SJCRH30 (cell line): ENCODE measurements around the gene SLC35F4. TPM values are rescaled to one million over a fixed set of nuclear protein-coding genes. Genes with fewer than 3 reads are reported as not detected.
"Not testable (repeated sequence)": the region's sequence is repeated elsewhere in the genome, so short reads cannot be mapped to it uniquely, and the experiment has no call there.

Experiments used
- DNase-seq, 2 experiments: peaks; one replicate each; pipeline ENCODE4 v3.0.0-alpha.2; 2015 to 2020
- H3K27ac ChIP-seq: fragments of 250-450 bp; sonication (Bioruptor Pico); 2 replicates; pipeline ENCODE4 v1.5.1; 2020; ENCODE audit warnings: mild to moderate bottlenecking, moderate library complexity
- H3K27me3 ChIP-seq: fragments of 250-450 bp; sonication (Bioruptor Pico); 2 replicates; pipeline ENCODE4 v1.5.1; 2020; ENCODE audit warnings: mild to moderate bottlenecking, moderate library complexity
- H3K36me3 ChIP-seq: fragments of 250-450 bp; sonication (Bioruptor Pico); 2 replicates; pipeline ENCODE4 v1.5.1; 2020; ENCODE audit warnings: mild to moderate bottlenecking, moderate library complexity
- H3K4me1 ChIP-seq: fragments of 250-450 bp; sonication (Bioruptor Pico); 2 replicates; pipeline ENCODE4 v1.5.1; 2020; ENCODE audit warnings: mild to moderate bottlenecking, moderate library complexity
- H3K4me3 ChIP-seq: fragments of 250-450 bp; sonication (Bioruptor Pico); 2 replicates; pipeline ENCODE4 v1.5.1; 2020; ENCODE audit warnings: mild to moderate bottlenecking, moderate library complexity
- H3K9me3 ChIP-seq: fragments of 250-450 bp; sonication (Bioruptor Pico); replicated peaks from 2 replicates; pipeline ENCODE4 v1.5.1; 2020; ENCODE audit warnings: mild to moderate bottlenecking, moderate library complexity
- total RNA-seq: library from RNA; depleted of rRNA; stranded (reverse); fragments of >200 nt; shearing (Covaris generic); gene quantifications from 2 replicates; pipeline ENCODE4 v1.2.3, GENCODE V29; 2014

SLC35F4 gene
- total RNA-seq, 1 experiment from 2014 or later, result not detected

DNA sequence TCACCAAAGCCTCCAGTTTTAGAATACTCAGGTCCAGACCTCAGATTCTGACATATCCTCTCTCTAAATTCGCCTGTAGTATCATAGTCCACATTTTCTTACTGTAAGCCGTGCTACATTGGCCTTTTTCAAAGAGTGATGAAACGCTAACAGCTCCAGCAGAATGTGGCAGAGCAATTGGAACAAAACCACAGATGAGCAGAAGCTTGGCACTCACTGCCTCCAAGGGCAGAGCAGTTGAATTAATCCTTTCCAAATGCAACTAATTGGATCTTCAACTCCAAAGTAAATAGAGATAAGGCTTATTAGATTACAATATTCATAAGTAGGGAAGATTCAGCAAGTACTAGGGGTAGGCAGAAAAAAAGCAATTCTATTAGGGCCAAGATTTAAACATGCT lies 128.3 kb downstream of the SLC35F4 start:
- Histone ChIP-seq H3K9me3 (no peaks in the 10 kb centered on the region), H3K4me3 (no peak overlapping the region), H3K36me3 (no peaks in the 10 kb centered on the region), H3K4me1 (no peaks in the 10 kb centered on the region), H3K27me3 (no peaks in the 10 kb centered on the region), H3K27ac (no peak overlapping the region)
- DNase-seq, result no peak

DNA sequence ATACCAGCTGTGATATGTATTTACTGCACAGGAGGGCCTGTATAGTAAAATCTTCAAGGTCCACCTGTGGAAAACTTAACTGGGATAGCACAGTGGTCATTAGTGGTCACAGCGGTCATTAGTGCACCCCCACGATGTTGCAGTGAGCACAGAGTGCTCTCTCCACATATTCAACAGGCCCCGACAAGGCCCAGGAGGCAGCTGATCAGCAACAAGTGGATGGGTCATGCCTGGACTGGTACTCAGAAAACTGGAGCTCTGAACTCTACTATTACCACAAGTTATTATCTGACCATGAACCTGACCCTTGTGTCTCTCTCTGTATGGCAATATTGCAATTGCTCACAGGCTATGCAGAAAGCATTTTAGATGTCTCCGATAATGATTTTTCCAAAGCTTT lies 129.5 kb downstream of the SLC35F4 start:
- no peaks in the 10 kb centered on the region for H3K36me3 ChIP-seq
- DNase-seq, result no peak
- H3K4me1 ChIP-seq, result no peaks in the 10 kb centered on the region
- H3K27ac ChIP-seq, result no peak overlapping the region
- no peak overlapping the region for H3K4me3 ChIP-seq
- H3K27me3 ChIP-seq, result no peaks in the 10 kb centered on the region
- no peaks in the 10 kb centered on the region for H3K9me3 ChIP-seq

DNA sequence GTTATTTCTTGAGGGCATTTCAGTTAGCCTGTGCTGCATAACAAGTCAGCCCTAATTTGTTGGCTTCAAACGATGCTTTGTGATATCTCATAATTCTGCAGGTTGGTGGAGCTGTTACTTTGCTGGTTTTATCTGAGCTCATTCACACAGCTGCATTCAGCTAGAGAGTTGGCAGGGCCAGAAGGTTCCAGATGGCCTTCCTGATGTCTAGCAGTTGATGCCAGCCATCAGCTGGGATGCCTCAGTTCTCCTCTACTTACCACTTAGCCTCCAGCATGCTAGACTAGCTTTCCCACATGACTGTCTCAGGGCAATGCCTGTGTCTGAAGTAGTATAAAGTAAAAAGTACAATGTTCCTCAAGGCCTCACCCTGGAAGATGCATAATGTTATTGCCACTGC lies 130.6 kb downstream of the SLC35F4 start:
- H3K4me3 ChIP-seq, result no peak overlapping the region
- no peak overlapping the region for H3K27ac ChIP-seq
- no peaks in the 10 kb centered on the region for H3K9me3 ChIP-seq
- no peaks in the 10 kb centered on the region for H3K4me1 ChIP-seq
- no peak for DNase-seq
- no peaks in the 10 kb centered on the region for H3K36me3 ChIP-seq
- H3K27me3 ChIP-seq, result no peaks in the 10 kb centered on the region

DNA sequence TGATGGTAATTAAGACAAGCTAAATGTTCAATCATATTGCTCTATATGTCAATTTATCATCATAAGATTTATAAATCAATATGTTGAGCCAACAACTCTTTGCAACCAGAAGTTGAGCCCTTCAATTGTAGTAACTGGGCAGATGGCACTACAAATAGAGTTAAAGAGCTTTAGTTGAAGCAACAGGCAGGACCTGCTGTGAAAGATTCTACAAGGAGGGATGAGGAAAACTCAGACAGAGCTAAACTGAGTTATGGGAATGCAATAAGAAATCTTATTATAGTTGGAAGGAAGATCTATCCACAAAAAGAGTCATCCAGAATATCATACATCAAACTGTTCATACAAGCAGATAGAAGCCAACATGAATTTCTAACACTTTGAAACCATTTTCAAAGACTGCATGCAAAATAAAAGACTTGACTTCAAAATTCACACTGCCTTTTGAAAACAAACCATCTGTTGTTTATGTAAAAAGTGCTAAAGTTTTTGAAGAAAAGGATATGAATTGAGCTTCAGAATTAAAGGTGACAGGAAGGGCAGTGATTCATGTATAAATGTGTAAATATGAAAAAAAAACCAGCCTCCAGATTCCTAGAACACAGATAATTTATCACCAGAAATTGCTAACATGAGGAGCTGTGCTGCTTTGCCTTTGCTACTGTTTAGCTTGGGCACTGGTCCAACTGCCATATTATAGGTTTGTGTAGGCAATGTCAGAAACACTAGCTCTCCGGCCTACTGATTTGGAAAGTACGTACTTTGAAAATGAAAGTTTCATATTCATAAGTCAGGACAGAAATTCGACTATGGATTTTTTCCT lies 133.2 kb downstream of the SLC35F4 start:
- no peaks in the 10 kb centered on the region; the same call in 1 of the 2 replicates for H3K4me1 ChIP-seq
- DNase-seq, result no peak

DNA sequence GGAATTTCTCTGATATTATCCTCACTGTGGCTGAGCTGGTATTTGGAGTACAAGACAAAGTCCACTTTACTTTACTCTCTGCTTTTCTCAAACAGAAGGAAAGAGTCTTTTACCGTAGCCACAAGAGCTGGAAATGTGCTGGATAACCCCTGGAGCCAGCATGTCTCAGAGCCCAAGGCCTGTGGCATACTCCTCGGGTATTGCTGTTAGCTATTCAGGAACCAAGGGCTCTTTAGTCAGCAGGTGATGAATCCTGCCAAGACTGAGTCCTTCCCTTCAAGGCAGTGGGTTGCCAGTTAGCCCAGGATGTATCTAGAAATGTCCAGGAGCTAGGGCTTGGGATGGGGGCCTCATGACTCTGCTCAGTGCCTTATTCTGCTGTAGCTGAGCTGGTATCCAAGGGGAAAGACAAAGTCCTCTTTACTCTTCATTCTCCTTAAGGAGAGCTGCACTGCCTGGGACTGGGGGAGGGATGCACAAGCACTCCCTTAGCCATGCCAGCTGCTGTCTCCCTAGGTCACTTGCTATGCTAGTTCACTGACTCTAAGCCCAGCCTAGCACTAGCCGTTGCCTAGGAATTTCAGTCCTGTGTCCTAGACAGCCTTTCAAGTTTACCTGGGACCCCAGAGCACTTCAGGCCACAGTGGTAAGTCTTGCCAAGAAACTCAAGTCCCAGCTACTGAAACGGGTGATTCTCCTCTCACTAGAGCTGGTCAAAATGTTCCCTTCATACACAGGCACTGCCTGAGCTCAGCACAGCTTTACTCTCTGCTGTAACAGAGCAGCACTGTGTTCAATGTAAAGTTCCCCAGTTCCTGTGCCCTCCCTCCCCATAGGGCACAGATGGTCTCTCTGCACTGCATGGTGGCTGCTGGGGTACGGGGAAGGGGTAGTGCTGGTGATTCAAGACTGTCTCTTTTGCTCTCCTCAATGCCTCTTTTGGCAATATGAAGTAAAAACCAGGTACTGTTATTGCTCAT lies 136.4 kb downstream of the SLC35F4 start:
- Histone ChIP-seq H3K9me3 (no peaks in the 10 kb centered on the region), H3K36me3 (no peaks in the 10 kb centered on the region), H3K27ac (no peak overlapping the region), H3K4me1 (no peaks in the 10 kb centered on the region; the same call in 1 of the 2 replicates), H3K4me3 (no peak overlapping the region), H3K27me3 (no peaks in the 10 kb centered on the region)
- no peak for DNase-seq

More for the DNA sequence above, 133.2 kb downstream of the SLC35F4 start:
- Histone ChIP-seq H3K27ac (no peak overlapping the region), H3K4me3 (no peak overlapping the region), H3K27me3 (no peaks in the 10 kb centered on the region), H3K36me3 (no peaks in the 10 kb centered on the region), H3K9me3 (no peaks in the 10 kb centered on the region)

DNA sequence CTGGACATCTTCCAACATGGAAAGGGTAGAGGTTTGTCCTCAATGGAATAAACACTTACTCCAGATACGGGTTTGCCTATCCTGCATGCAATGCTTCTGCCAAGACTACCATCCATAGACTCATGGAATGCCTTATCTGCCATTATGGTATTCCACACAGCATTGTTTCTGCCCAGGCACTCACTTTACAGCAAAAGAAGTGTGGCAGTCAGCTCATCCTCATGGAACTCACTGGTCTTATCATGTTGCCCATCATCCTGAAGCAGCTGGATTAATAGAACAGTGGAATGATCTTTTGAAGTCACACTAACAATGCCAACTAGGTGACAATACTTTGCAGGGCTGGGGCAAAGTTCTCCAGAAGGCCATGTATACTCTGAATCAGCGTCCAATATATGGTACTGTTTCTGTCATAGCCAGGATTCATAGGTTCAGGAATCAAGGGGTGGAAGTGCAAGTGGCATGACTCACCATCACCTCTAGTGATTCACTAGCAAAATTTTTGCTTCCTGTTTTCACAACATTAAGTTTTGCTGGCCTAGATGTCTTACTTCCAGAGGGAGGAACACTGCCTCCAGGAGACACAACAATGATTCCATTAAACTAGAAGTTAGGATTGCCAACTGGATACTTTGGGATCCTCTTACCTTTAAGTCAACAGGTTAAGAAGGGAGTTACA lies 140.4 kb downstream of the SLC35F4 start:
- no peak for DNase-seq
- H3K27ac ChIP-seq, result no peak overlapping the region
- no peaks in the 10 kb centered on the region for H3K9me3 ChIP-seq
- no peaks in the 10 kb centered on the region for H3K36me3 ChIP-seq
- H3K27me3 ChIP-seq, result no peaks in the 10 kb centered on the region
- no peak overlapping the region for H3K4me3 ChIP-seq
- no peaks in the 10 kb centered on the region; the same call in 1 of the 2 replicates for H3K4me1 ChIP-seq

DNA sequence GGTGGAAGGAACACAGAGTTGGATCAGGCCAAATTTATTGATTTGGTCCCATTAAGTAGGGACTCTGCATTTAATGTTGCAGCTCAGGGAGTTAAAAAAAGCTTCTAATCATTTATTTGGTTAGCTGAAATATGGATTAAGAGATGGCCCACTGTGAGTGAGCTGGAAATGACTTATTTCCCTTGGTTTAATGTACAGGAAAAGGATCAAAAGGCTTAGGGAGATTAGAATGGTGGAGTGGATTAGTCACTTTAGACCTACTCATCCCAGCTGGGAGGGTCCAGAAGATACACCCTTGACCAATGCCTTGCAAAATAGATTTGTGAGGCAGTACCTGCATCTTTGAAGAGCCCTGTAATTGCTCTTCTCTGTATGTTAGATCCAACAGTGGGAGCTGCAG lies 143.8 kb downstream of the SLC35F4 start:
- H3K27me3 ChIP-seq, H3K4me3 ChIP-seq, DNase-seq, H3K4me1 ChIP-seq, H3K36me3 ChIP-seq, H3K27ac ChIP-seq, H3K9me3 ChIP-seq: not testable (repeated sequence)

DNA sequence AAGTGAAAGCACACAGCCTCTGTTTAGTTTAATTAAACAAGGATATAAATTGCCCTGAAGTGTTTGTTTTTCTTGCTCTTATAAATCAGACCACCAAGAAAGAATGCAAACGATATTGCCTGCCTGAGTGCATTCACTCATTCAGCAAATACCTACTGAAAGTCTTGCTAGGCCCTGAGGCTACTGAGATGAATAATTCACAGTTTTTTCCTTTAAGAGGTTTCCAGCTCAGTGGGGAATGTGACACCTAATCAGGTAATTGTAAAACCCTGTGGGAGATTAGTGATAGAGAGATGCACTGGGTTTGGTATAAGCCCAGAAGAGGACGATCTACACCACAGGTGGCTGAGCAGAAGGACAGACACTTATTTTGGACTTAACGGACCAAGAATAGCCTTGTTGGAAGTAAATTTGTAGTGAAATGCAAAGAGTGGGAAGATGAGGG lies 151.4 kb downstream of the SLC35F4 start:
- no peak overlapping the region for H3K4me3 ChIP-seq
- peak; percentile 8 to 49 for DNase-seq
- H3K27ac ChIP-seq, result no peak overlapping the region
- H3K4me1 ChIP-seq, result peaks cover 8% of the 10 kb centered on the region; the same call in 1 of the 2 replicates
- no peaks in the 10 kb centered on the region for H3K9me3 ChIP-seq
- no peaks in the 10 kb centered on the region for H3K36me3 ChIP-seq
- H3K27me3 ChIP-seq, result no peaks in the 10 kb centered on the region

DNA sequence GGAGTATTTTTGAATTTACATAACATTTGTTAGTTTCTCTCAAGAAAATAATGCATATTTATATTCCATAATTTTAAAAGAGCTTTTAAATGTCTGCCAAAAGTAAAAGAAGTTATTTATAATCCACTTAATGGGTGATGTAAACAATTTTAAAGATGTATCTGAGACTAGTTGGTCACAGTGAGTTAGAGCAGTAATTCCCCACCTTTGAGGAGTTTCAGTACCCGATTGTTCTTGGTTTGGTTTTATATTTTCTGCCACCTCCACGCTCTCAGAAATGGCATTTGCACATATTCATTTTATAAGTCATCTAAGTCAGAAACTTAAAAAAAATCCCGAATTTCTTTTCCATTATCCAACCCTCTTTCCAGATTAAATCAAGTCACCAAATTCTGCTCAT lies 153.2 kb downstream of the SLC35F4 start:
- no peaks in the 10 kb centered on the region for H3K36me3 ChIP-seq
- DNase-seq, result no peak
- H3K4me1 ChIP-seq, result peaks cover 8% of the 10 kb centered on the region; the same call in 1 of the 2 replicates
- H3K9me3 ChIP-seq, result no peaks in the 10 kb centered on the region
- no peak overlapping the region for H3K27ac ChIP-seq
- no peak overlapping the region for H3K4me3 ChIP-seq
- no peaks in the 10 kb centered on the region for H3K27me3 ChIP-seq

DNA sequence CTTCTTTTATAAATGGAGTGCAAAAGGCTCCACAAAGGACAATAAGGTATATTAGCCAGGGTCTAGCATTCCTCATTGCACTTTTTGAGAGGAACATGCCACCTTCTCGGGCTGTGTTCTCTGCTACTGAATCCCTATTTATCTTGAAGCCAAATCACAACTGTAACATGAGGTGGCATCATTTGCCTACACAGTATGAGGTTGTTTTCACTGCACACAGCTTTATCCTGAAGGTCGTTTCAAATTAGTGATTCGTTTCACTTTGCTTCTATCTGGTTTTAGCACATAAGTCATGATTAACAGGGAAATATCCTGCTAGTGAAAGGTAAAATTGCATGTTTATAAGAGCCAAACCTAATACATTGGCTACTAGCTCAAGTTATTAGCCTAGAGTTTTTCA lies 153.8 kb downstream of the SLC35F4 start:
- H3K27ac ChIP-seq, result no peak overlapping the region
- no peaks in the 10 kb centered on the region for H3K36me3 ChIP-seq
- no peaks in the 10 kb centered on the region for H3K27me3 ChIP-seq
- H3K9me3 ChIP-seq, result no peaks in the 10 kb centered on the region
- H3K4me1 ChIP-seq, result peaks cover 8% of the 10 kb centered on the region; the same call in 1 of the 2 replicates
- no peak for DNase-seq
- H3K4me3 ChIP-seq, result no peak overlapping the region

DNA sequence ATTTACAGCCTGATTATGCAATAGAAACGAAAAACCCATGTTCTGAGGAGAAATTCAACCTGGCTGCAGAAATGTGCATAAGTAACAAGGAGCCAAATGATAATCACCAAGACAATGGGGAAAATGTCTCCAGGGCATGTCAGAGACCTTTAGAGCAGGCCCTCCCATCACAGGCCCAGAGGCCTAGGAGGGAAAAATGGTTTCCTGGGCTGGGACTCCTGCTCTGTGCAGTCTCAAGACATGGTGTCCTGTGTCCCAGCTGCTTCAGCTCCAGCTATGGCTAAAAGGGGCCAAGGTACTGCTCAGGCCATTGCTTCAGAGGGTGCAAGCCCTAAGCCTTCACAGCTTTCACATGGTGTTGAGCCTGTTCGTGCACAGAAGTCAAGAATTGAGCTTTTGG lies 156.0 kb downstream of the SLC35F4 start:
- Histone ChIP-seq H3K4me1 (peaks cover 6% of the 10 kb centered on the region; the same call in 1 of the 2 replicates), H3K36me3 (no peaks in the 10 kb centered on the region), H3K9me3 (no peaks in the 10 kb centered on the region), H3K27ac (no peak overlapping the region), H3K27me3 (no peaks in the 10 kb centered on the region), H3K4me3 (no peak overlapping the region)
- no peak for DNase-seq

DNA sequence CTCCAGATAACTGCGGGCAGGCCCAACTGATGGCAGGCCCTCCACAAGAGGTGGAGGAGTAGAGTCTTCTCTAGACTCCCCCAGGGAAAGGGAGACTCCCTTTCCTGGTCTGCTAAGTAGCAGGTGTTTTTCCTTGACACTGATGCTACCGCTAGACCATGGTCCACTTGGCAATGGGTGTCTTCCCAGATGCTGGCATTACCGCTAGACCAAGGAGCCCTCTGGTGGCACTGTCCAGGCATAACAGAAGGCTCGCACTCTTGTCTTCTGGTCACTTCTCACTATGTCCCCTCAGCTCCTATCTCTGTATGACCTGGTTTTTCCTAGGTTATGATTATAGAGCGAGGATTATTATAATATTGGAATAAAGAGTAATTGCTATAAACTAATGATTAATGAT lies 156.8 kb downstream of the SLC35F4 start:
- H3K27me3 ChIP-seq, H3K4me3 ChIP-seq, H3K9me3 ChIP-seq, DNase-seq, H3K4me1 ChIP-seq, H3K27ac ChIP-seq, H3K36me3 ChIP-seq: not testable (repeated sequence)

DNA sequence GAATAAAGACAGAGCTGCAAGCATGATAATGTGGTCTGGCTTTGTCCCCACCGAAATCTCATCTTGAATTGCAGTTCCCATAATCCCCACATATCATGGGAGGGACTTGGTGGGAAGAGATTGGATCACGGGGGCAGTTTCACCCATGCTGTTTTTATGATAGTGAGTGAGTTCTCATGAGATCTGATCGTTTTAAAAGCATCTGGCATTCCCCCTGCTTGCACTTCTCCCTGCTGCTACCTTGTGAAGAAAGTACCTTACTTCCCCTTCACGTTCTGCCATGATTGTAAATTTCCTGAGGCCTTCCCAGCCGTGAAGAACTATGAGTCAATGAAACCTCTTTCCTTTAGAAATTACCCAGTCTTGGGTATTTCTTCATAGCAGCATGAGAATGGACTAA lies 158.7 kb downstream of the SLC35F4 start:
- no peak overlapping the region for H3K27ac ChIP-seq
- H3K36me3 ChIP-seq, result no peaks in the 10 kb centered on the region
- H3K27me3 ChIP-seq, result no peaks in the 10 kb centered on the region
- no peaks in the 10 kb centered on the region for H3K9me3 ChIP-seq
- H3K4me1 ChIP-seq, result no peaks in the 10 kb centered on the region
- H3K4me3 ChIP-seq, result no peak overlapping the region
- no peak for DNase-seq

DNA sequence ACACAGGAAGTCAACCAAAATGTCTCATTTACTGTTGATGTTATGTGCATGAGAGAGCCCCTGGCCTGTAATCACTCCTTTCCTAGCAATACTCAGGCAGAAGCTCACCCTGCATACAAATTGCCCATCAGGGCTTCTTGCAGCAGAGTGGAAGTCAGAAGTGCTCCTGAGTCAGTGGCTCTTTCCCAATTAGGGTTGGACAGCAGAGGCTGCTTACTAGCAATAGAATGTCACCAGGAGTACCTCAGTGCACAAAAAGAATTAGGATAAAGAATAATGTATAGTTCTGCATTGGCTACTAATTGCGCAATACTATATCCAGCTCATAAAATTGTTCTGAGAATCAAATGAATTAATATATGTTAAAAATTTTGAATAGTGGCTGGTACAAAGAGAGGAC lies 161.1 kb downstream of the SLC35F4 start:
- Histone ChIP-seq H3K27ac (no peak overlapping the region), H3K4me1 (no peaks in the 10 kb centered on the region), H3K9me3 (no peaks in the 10 kb centered on the region), H3K4me3 (no peak overlapping the region), H3K27me3 (no peaks in the 10 kb centered on the region), H3K36me3 (no peaks in the 10 kb centered on the region)
- no peak for DNase-seq
